Kidney (tissue), 14 donors: ENCODE results near the gene BTG2. TPM values are rescaled to one million over a fixed set of nuclear protein-coding genes. Genes with fewer than 3 reads are reported as not detected.

Experiments used
- DNase-seq, 5 donors: peaks; one replicate each; pipeline ENCODE4 v3.0.0-alpha.2; 2013 to 2020
- FAIRE-seq: peaks from 2 replicates; lab custom pipeline; 2012; peaks lifted over from hg19 to GRCh38; lab: Jason Lieb, UNC
- H3K27ac ChIP-seq, 2 donors: one replicate each; pipeline ENCODE4 v1.7.0; 2013; ENCODE audit warnings: low read depth in 2 of 2, low read length in 2 of 2, inconsistent platforms in 1 of 2
- H3K27me3 ChIP-seq: one replicate; pipeline ENCODE4 v1.7.1; 2013; ENCODE audit warnings: low read length, inconsistent platforms; ENCODE audit not compliant: control insufficient read depth, insufficient read depth
- H3K36me3 ChIP-seq, 3 donors: one replicate each; pipeline versions ENCODE4 v1.7.0 to v1.7.1; 2013; ENCODE audit warnings: low read length in 3 of 3, control low read depth in 1 of 3, inconsistent platforms in 1 of 3; ENCODE audit not compliant: insufficient read depth in 3 of 3, control insufficient read depth in 2 of 3
- H3K4me1 ChIP-seq, 3 donors: one replicate each; pipeline versions ENCODE4 v1.7.0 to v1.7.1; 2013; ENCODE audit warnings: low read length in 3 of 3, inconsistent platforms in 1 of 3, low read depth in 1 of 3; ENCODE audit not compliant: control insufficient read depth in 2 of 3, insufficient read depth in 2 of 3
- H3K4me3 ChIP-seq, 3 donors: one replicate each; pipeline versions ENCODE4 v1.7.0 to v1.8.1; 2013; ENCODE audit warnings: low read length in 3 of 3, control low read depth in 1 of 3, inconsistent platforms in 1 of 3
- H3K9ac ChIP-seq, 3 donors: one replicate each; pipeline versions ENCODE4 v1.7.0 to v1.7.1; 2013; ENCODE audit warnings: low read length in 3 of 3, control low read depth in 1 of 3, inconsistent platforms in 1 of 3
- H3K9me3 ChIP-seq, 3 donors: one replicate each; pipeline versions ENCODE4 v1.7.0 to v1.7.1; 2013; ENCODE audit warnings: low read length in 3 of 3, control low read depth in 1 of 3, inconsistent platforms in 1 of 3; ENCODE audit not compliant: control insufficient read depth in 2 of 3, insufficient read depth in 1 of 3
- intact Hi-C: fragments of 100-400 bp; cut with DNase I; formaldehyde crosslinking; loops from one replicate; pipeline ENCODE4 v1.11.1; 2022
- polyA plus RNA-seq: library from polyadenylated mRNA; stranded (reverse); fragments of 350-450 nt; fragmentation: Illumina TruSeq; extraction: RNeasy Lipid Tissue Mini Kit (QIAGEN cat#74804); gene quantifications from one replicate; pipeline ENCODE4 v1.2.3, GENCODE V29; 2014; ENCODE audit warnings: low read depth, low replicate concordance; ENCODE audit not compliant: insufficient read depth
- total RNA-seq: library from RNA; stranded (reverse); fragmentation: NEBNext Ultra II Directional; extraction: Animal tissue kit (Norgen Biotek cat#: 25700); gene quantifications from one replicate; pipeline ENCODE4 v1.2.1, GENCODE V29; 2021
- TF ChIP-seq, protein P1 (sequence below): IDR thresholded peaks from 3 replicates; pipeline ENCODE4 v1.5.1; 2012; ENCODE audit warnings: mild to moderate bottlenecking, moderate library complexity, borderline replicate concordance; ENCODE audit not compliant: insufficient read depth; ENCODE audit errors: extremely low read depth
- donor health status: control.
- donor health status: control.
- donor health status: control.
- donor health status: control.
- donor health status: control.
- donor health status: DM: yes; HTN: yes; CAD: no.
- donor health status: Normal renal cell carcinoma (clear cell type).

BTG2 gene
- total and polyA plus RNA-seq, 2 donors from 2014 or later, result 59.9 to 156 TPM

DNA sequence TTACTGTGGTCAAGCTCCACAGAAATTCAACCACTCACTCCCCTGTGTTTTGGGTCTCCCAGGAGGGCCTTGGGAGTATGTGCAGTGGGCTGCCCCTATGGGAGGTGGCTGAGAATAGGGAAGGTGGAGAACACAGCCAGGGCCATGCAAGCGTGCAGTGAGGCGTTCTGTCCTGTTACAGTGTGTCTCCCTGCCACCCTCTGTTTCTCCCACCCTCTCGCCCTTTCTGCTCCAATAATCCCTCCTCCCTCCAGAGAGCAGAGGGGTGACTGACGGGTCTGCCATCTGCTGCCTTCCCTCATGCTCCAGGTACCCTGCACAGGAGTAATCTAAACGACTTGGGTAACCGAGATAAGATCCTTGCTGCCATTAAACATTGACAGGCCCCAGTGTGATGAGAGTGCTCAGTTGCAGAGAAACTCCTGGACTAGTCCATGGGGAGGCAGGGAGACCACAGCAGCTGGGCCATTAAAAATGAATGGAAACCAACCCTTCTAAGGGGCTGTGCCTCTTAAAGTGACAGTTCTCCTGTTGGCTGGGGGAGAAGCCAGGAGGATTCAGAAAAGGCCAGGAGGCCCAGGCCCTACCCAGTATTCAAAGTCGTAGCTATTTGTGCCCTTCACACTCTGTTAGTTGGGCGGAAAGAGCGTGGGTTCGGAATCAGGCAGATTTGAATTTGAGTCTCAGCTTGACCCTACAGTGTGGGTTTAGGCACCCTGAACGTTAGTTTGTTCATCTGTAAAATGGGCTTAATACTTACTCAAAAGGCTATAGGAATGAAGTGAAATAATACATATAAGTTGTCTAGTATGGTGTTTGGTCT is 22.4 kb upstream of the BTG2 start:
- Histone ChIP-seq H3K27ac (peak overlapping the region; percentile 54 to 66), H3K9me3 (no peaks in the 10 kb centered on the region), H3K4me3 (no peak overlapping the region), H3K9ac (peak overlapping the region in 1 of 3 donors; percentile 53), H3K36me3 (no peaks in the 10 kb centered on the region), H3K27me3 (no peaks in the 10 kb centered on the region), H3K4me1 (peaks cover 19 to 45% (median 41%) of the 10 kb centered on the region in 3 donors)
- FAIRE-seq, result no peak
- TF ChIP-seq, protein P1, sequence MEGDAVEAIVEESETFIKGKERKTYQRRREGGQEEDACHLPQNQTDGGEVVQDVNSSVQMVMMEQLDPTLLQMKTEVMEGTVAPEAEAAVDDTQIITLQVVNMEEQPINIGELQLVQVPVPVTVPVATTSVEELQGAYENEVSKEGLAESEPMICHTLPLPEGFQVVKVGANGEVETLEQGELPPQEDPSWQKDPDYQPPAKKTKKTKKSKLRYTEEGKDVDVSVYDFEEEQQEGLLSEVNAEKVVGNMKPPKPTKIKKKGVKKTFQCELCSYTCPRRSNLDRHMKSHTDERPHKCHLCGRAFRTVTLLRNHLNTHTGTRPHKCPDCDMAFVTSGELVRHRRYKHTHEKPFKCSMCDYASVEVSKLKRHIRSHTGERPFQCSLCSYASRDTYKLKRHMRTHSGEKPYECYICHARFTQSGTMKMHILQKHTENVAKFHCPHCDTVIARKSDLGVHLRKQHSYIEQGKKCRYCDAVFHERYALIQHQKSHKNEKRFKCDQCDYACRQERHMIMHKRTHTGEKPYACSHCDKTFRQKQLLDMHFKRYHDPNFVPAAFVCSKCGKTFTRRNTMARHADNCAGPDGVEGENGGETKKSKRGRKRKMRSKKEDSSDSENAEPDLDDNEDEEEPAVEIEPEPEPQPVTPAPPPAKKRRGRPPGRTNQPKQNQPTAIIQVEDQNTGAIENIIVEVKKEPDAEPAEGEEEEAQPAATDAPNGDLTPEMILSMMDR, result no peak
- peak in 4 of 5 donors; percentile 89 to 94 (median 92) for DNase-seq
- intact Hi-C loops, result no loop called here

DNA sequence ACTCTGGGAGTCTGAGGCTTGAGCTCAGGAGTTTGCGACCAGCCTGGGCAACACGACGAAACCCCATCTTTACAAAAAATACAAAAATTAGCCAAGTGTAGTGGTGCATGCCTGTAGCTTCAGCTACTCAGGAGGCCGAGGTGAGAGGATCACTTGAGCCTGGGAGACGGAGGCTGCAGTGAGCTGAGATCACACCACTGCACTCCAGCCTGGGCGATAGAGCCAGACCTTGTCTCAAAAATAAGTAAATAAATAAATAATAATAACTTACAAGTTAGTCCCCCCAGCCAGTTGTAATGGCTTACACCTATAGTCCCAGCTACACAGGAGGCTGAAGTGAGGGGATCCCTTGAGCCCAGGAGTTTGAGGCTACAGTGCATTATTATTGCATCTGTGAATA is 21.7 kb upstream of the BTG2 start:
- no peak for FAIRE-seq
- Histone ChIP-seq H3K9me3 (no peaks in the 10 kb centered on the region), H3K4me3 (no peak overlapping the region), H3K4me1 (peaks cover 15 to 43% (median 41%) of the 10 kb centered on the region in 3 donors), H3K27me3 (no peaks in the 10 kb centered on the region), H3K36me3 (no peaks in the 10 kb centered on the region), H3K27ac (peak overlapping the region in 1 of 2 donors; percentile 54), H3K9ac (no peak overlapping the region)
- intact Hi-C loops, result no loop called here
- DNase-seq, result peak in 1 of 5 donors; percentile 25
- TF ChIP-seq, protein P1, result no peak

DNA sequence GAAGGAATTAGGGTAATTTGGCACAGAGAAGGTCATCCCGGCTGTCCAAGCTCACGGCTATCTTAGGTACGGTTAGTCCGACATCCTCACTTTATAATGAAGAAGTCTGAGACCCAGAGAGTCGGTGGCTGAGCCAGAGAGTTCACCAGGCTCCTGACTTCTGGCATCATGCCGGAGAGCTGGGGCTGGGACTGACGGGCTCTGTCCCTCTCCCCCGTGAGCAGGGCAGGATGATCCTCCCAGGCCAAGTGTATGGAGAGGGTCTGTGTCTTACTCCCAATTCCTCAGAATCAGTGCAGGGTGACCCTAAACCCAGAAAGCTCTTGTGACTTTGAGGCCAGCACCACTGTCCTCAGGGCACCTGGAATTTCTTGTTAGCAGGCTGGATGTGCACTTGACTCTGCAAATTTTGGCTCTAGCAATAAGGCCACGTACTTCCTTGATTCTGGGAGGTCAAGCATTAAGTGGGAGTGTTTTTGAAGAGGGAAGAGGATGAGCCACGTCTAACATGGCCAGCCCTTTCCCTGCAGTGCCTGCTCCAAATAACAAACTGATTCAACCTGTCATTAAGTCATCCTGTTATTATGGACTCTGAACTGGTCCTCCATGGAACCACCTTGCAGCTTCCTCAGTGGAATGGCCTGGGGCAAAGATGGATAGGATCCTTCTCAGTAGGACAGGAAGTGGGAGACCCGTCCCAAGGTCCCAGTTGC is 20.8 kb upstream of the BTG2 start:
- FAIRE-seq (no peak), DNase-seq (peak in 1 of 5 donors; percentile 41)
- Histone ChIP-seq H3K9me3 (no peaks in the 10 kb centered on the region), H3K27me3 (no peaks in the 10 kb centered on the region), H3K36me3 (no peaks in the 10 kb centered on the region), H3K27ac (no peak overlapping the region), H3K4me1 (peaks cover 15 to 50% (median 39%) of the 10 kb centered on the region in 3 donors), H3K4me3 (no peak overlapping the region), H3K9ac (no peak overlapping the region)
- TF ChIP-seq, protein P1, result no peak
- intact Hi-C loops, result no loop called here
